ENCODE results near the gene VPS13D. TPM values are rescaled to one million over a fixed set of nuclear protein-coding genes. Genes with fewer than 3 reads are reported as not detected.

The VPS13D gene
- total and polyA plus RNA-seq, 2 donors (not counting 3 experiments of a cell fraction or from before 2014, with no cell fraction given) = 13.6 to 48.5 TPM

- Histone ChIP-seq H3K79me2 (ENCODE audit: control insufficient read depth, insufficient read depth, low read length) (no peaks in the 10 kb centered on the region), H2AFZ (ENCODE audit: low read depth, low read length) (no peak overlapping the region), H3K36me3 (ENCODE audit: control insufficient read depth in 2 of 2, extremely low read depth in 1 of 2, insufficient read depth in 2 of 2, low read length in 2 of 2) (no peaks in the 10 kb centered on the region), H3K9me1 (replicated peaks; ENCODE audit: control insufficient read depth, extremely low read depth, insufficient read depth, low read length) (no peaks in the 10 kb centered on the region), H3K9me3 (replicated peaks; ENCODE audit: control insufficient read depth, insufficient read depth, low read length) (no peaks in the 10 kb centered on the region), H3K4me3 (replicated peaks in 1 of 3; ENCODE audit: insufficient read depth in 1 of 3, low read depth in 1 of 3, low read length in 3 of 3) (no peak overlapping the region), H3K27ac (ENCODE audit: insufficient read depth, low read depth, low read length) (no peak overlapping the region), H3K9ac (replicated peaks; ENCODE audit: extremely low read depth, insufficient read depth, low read length) (no peak overlapping the region), H3K4me1 (ENCODE audit: control insufficient read depth, extremely low read depth, insufficient read depth, low read length) (no peaks in the 10 kb centered on the region), H3K27me3 (ENCODE audit: control insufficient read depth in 2 of 2, insufficient read depth in 2 of 2, low read length in 2 of 2) (no peaks in the 10 kb centered on the region), H4K20me1 (replicated peaks; ENCODE audit: control insufficient read depth, extremely low read depth, insufficient read depth, low read length) (no peaks in the 10 kb centered on the region), H3K4me2 (ENCODE audit: insufficient read depth, low read length) (no peak overlapping the region)
- TF ChIP-seq GATA2 (IDR thresholded peaks at IDR 0.05; ENCODE audit: insufficient read depth, insufficient read length, low read depth, low read length) (no peak), MAX (IDR thresholded peaks at IDR 0.05; ENCODE audit: insufficient read depth, insufficient read length) (no peak), POLR2AphosphoS5 (IDR thresholded peaks at IDR 0.05; ENCODE audit: insufficient read depth, low read depth, low read length) (no peak), EZH2 (IDR thresholded peaks at IDR 0.05; ENCODE audit: borderline replicate concordance, low read depth, low read length, severe bottlenecking) (no peak), MYC (IDR thresholded peaks at IDR 0.05; ENCODE audit: low read depth, low read length) (no peak), CTCF (IDR thresholded peaks at IDR 0.05; ENCODE audit: extremely low read depth in 1 of 2, insufficient read depth in 1 of 2, low read depth in 1 of 2, low read length in 2 of 2) (no peak), JUN (IDR thresholded peaks at IDR 0.05; ENCODE audit: borderline replicate concordance, insufficient read depth, insufficient read length, low read depth) (no peak), POLR2A (IDR thresholded peaks at IDR 0.05; ENCODE audit: low read depth, low read length) (no peak), FOS (IDR thresholded peaks at IDR 0.05; ENCODE audit: borderline replicate concordance, insufficient read depth, low read length) (no peak)
- intact Hi-C loops (cut with micrococcal nuclease) = no loop called here
- dilution Hi-C loops (cut with MboI; ENCODE audit: extremely low pct_ligation_motif_present, low sequenced_read_pairs) = no loop called here
- FAIRE-seq (no peak), DNase-seq (ENCODE audit: low read depth, low spot score) (no peak)
- ChIA-PET POLR2A (interaction anchor here (0.7 kb wide), 1 partner anchor 16 kb away, joined by 6 read pairs; no protein-coding TSS in a partner anchor), CTCF (interaction anchor here (0.7 to 0.8 kb wide), 2 partner anchors 13 to 113 kb away, joined by 3 read pairs; no protein-coding TSS in a partner anchor)
- BruUV-seq (replicated peaks) = no TSS peak
Measured at GRCh38 chr1:12488666-12489354, 259.0 kb downstream of the VPS13D start.

Data from endothelial cell of umbilical vein (primary cell).